Sigmoid colon (tissue), 7 donors: ENCODE data around the gene PARD3. TPM values are rescaled to one million over a fixed set of nuclear protein-coding genes. Genes with fewer than 3 reads are reported as not detected.

ENCODE experiments used
- DNase-seq: peaks from one replicate; pipeline ENCODE4 v3.0.0-alpha.2; 2019
- H3K27ac ChIP-seq, 4 donors: fragments of 200-600 bp; sonication (generic); one replicate each; pipeline ENCODE4 v1.5.1; 2016 to 2019; ENCODE audit warnings: mild to moderate bottlenecking in 1 of 4
- H3K27me3 ChIP-seq, 3 donors: fragments of 200-600 bp; sonication (generic); one replicate each; pipeline ENCODE4 v1.5.1; 2019; ENCODE audit warnings: mild to moderate bottlenecking in 1 of 3
- H3K36me3 ChIP-seq, 4 donors: fragments of 200-600 bp; sonication (generic); one replicate each; pipeline ENCODE4 v1.5.1; 2016 to 2019
- H3K4me1 ChIP-seq, 4 donors: fragments of 200-600 bp; sonication (generic); one replicate each; pipeline ENCODE4 v1.5.1; 2017 to 2019
- H3K4me3 ChIP-seq, 4 donors: fragments of 200-600 bp; sonication (generic); one replicate each; pipeline ENCODE4 v1.5.1; 2017 to 2019; ENCODE audit warnings: mild to moderate bottlenecking in 2 of 4, moderate library complexity in 1 of 4
- H3K9me3 ChIP-seq, 4 donors: fragments of 200-600 bp in 3 of 4; sonication (generic) in 3 of 4; one replicate each; pipeline versions ENCODE4 v1.5.1 to v1.6.1; 2013 to 2019
- EP300 ChIP-seq, 4 donors: sonication (generic); formaldehyde crosslinking; IDR thresholded peaks; one replicate each; pipeline ENCODE4 v1.6.1; 2017; ENCODE audit warnings: antibody characterized with exemption in 4 of 4
- POLR2A ChIP-seq, 2 donors: fragments of 450-650 bp; IDR thresholded peaks; one replicate each; pipeline ENCODE4 v1.6.1; 2016; ENCODE audit warnings: antibody characterized with exemption in 2 of 2, mild to moderate bottlenecking in 2 of 2, moderate library complexity in 2 of 2
- POLR2AphosphoS5 ChIP-seq, 4 donors: sonication (generic); formaldehyde crosslinking; IDR thresholded peaks; one replicate each; pipeline ENCODE4 v1.6.1; 2017; ENCODE audit warnings: antibody characterized with exemption in 4 of 4
- WGBS, 2 donors: extraction: QIAGEN DNeasy Blood & Tissue Kit; methylation state at CpG; one replicate each; pipeline ENCODE4 v1.1.7; 2013; 5-methylcytosine and 5-hydroxymethylcytosine counted together
- intact Hi-C: fragments of 100-400 bp; cut with DNase I; formaldehyde crosslinking; loops from one replicate; pipeline ENCODE4 v1.15.1; 2023
- polyA plus RNA-seq, 3 donors: library from polyadenylated mRNA; stranded (reverse); fragments of 200-250 nt; gene quantifications; one replicate each; pipeline ENCODE4 v1.2.3, GENCODE V29; 2013
- total RNA-seq, 4 donors: library from RNA; depleted of rRNA; stranded (reverse); fragments of >200 nt; gene quantifications; one replicate each; pipeline ENCODE4 v1.1.0, GENCODE V29; 2016
- TF ChIP-seq, protein P1 (sequence below), 4 experiments: fragments of 450-650 bp in 3 of 4; fragments of 200-600 bp in 1 of 4; IDR thresholded peaks; one replicate each; pipeline ENCODE4 v1.5.1; 2016 to 2019; ENCODE audit warnings: antibody characterized with exemption in 4 of 4, mild to moderate bottlenecking in 3 of 4, moderate library complexity in 2 of 4
- donor health status: healthy with polysubstance abuse.
- donor health status: Bipolar disorder and iron deficiency.
- donor health status: healthy.

Gene PARD3
- total and polyA plus RNA-seq, 7 donors: 17.5 to 96.4 (median 75.9) TPM

DNA sequence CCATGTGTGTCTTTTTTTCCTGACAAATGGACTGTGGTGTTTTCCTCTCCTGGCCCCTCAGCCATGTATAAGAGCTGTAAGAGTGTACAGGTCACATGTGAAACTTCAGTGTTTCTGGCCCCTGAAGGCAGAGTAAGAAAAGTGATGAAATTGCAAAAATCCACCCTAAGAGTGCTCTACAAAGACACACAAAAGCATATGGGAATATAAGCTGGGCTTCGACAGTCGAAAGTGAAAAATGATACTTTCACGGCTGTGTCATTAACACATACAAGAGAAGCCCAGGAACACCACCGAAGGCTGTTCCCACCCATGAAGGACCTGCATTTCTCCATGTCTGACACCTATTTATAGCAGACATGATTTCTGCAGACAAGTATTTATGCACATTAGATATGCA is 192.2 kb downstream of the PARD3 start:
- Histone ChIP-seq H3K27ac (no peak overlapping the region), H3K4me3 (no peak overlapping the region), H3K27me3 (no peaks in the 10 kb centered on the region), H3K9me3 (no peaks in the 10 kb centered on the region), H3K36me3 (no peaks in the 10 kb centered on the region), H3K4me1 (peaks cover 0 to 31% (median 8%) of the 10 kb centered on the region in 4 donors)
- intact Hi-C loops: no loop called here
- DNase-seq: no peak
- 96 to 97% methylated on average over 4 of the region's 4 CpGs for WGBS, 2 donors
- TF ChIP-seq POLR2AphosphoS5 (IDR thresholded peaks at IDR 0.05) (no peak), POLR2A (IDR thresholded peaks at IDR 0.05) (no peak), EP300 (IDR thresholded peaks at IDR 0.05) (no peak)
- TF ChIP-seq, protein P1, sequence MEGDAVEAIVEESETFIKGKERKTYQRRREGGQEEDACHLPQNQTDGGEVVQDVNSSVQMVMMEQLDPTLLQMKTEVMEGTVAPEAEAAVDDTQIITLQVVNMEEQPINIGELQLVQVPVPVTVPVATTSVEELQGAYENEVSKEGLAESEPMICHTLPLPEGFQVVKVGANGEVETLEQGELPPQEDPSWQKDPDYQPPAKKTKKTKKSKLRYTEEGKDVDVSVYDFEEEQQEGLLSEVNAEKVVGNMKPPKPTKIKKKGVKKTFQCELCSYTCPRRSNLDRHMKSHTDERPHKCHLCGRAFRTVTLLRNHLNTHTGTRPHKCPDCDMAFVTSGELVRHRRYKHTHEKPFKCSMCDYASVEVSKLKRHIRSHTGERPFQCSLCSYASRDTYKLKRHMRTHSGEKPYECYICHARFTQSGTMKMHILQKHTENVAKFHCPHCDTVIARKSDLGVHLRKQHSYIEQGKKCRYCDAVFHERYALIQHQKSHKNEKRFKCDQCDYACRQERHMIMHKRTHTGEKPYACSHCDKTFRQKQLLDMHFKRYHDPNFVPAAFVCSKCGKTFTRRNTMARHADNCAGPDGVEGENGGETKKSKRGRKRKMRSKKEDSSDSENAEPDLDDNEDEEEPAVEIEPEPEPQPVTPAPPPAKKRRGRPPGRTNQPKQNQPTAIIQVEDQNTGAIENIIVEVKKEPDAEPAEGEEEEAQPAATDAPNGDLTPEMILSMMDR (IDR thresholded peaks at IDR 0.05): no peak

- intact Hi-C loops: no loop called here
- no peak for TF ChIP-seq EP300 (IDR thresholded peaks at IDR 0.05)
- no peak for TF ChIP-seq POLR2AphosphoS5 (IDR thresholded peaks at IDR 0.05)
- TF ChIP-seq, protein P1 (IDR thresholded peaks at IDR 0.05): no peak
- TF ChIP-seq POLR2A (IDR thresholded peaks at IDR 0.05): no peak
- no peaks in the 10 kb centered on the region for H3K9me3 ChIP-seq
- no peak overlapping the region for H3K27ac ChIP-seq
- no peaks in the 10 kb centered on the region for H3K36me3 ChIP-seq
- H3K4me1 ChIP-seq: no peaks in the 10 kb centered on the region
- DNase-seq: no peak
- H3K27me3 ChIP-seq: no peaks in the 10 kb centered on the region
- no peak overlapping the region for H3K4me3 ChIP-seq
- 83 to 87% methylated on average over 2 of the region's 2 CpGs for WGBS, 2 donors
These were observed 196.5 kb downstream of the PARD3 start for GRCh38 chr10:34618611-34619010.

- H3K27ac ChIP-seq: no peak overlapping the region
- H3K36me3 ChIP-seq: no peaks in the 10 kb centered on the region
- 86 to 92% methylated on average over 3 of the region's 3 CpGs for WGBS, 2 donors
- intact Hi-C loops: no loop called here
- no peak overlapping the region for H3K4me3 ChIP-seq
- DNase-seq: no peak
- H3K4me1 ChIP-seq: peaks cover 0 to 14% (median 7%) of the 10 kb centered on the region in 4 donors
- no peaks in the 10 kb centered on the region for H3K27me3 ChIP-seq
- no peak for TF ChIP-seq POLR2A (IDR thresholded peaks at IDR 0.05)
- TF ChIP-seq, protein P1 (IDR thresholded peaks at IDR 0.05): no peak
- no peak for TF ChIP-seq POLR2AphosphoS5 (IDR thresholded peaks at IDR 0.05)
- TF ChIP-seq EP300 (IDR thresholded peaks at IDR 0.05): no peak
- H3K9me3 ChIP-seq: no peaks in the 10 kb centered on the region
These were observed 199.3 kb downstream of the PARD3 start for GRCh38 chr10:34615770-34616169.

DNA sequence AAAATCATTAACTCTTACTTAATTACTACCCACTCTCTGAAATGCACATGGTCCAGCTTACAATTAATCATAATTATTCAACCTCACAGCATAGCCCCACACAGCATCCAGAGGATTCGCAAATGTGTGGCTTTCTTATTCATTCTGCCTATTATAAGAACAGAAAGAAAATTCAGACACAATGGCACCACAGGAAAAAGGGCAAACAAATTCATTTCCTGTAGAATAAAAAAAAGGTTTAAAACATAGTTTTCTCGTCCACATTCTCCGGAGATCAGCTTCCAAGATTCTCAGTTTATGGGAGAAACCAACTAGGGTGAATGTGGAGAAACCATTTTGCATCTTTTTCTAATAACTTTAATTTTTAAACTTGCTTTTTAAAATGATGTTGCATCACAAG is 201.6 kb downstream of the PARD3 start:
- TF ChIP-seq, protein P1 (IDR thresholded peaks at IDR 0.05): no peak
- TF ChIP-seq POLR2A (IDR thresholded peaks at IDR 0.05) (no peak), EP300 (IDR thresholded peaks at IDR 0.05) (no peak), POLR2AphosphoS5 (IDR thresholded peaks at IDR 0.05) (no peak)
- Histone ChIP-seq H3K4me1 (peaks cover 0 to 14% (median 7%) of the 10 kb centered on the region in 4 donors), H3K27me3 (no peaks in the 10 kb centered on the region), H3K27ac (no peak overlapping the region), H3K4me3 (no peak overlapping the region), H3K36me3 (no peaks in the 10 kb centered on the region), H3K9me3 (no peaks in the 10 kb centered on the region)
- no peak for DNase-seq
- WGBS, 2 donors: 89 to 96% methylated on average over 3 of the region's 3 CpGs
- intact Hi-C loops: no loop called here

GRCh38 chr10:34612938-34613337 is 202.2 kb downstream of the PARD3 start:
- peaks cover 0 to 14% (median 7%) of the 10 kb centered on the region in 4 donors for H3K4me1 ChIP-seq
- no peaks in the 10 kb centered on the region for H3K27me3 ChIP-seq
- H3K9me3 ChIP-seq: no peaks in the 10 kb centered on the region
- 86 to 91% methylated on average over 1 of the region's 1 CpG for WGBS, 2 donors
- H3K36me3 ChIP-seq: no peaks in the 10 kb centered on the region
- no peak for TF ChIP-seq POLR2A (IDR thresholded peaks at IDR 0.05)
- TF ChIP-seq, protein P1 (IDR thresholded peaks at IDR 0.05): no peak
- no peak for TF ChIP-seq POLR2AphosphoS5 (IDR thresholded peaks at IDR 0.05)
- no peak for TF ChIP-seq EP300 (IDR thresholded peaks at IDR 0.05)
- no peak overlapping the region for H3K27ac ChIP-seq
- intact Hi-C loops: no loop called here
- H3K4me3 ChIP-seq: no peak overlapping the region
- DNase-seq: no peak
